NCI-H2107 (cell line): ENCODE data around the gene NAPB.
"Not testable (repeated sequence)": the region's sequence is repeated elsewhere in the genome, so short reads cannot be mapped to it uniquely, and the experiment has no call there.

ENCODE experiments used
- DNase-seq: peaks from one replicate; lab custom pipeline; 2025; lab: John Stamatoyannopoulos, UW

NAPB gene

GRCh38 chr20:23367770-23368169 lies 53.5 kb downstream of the NAPB start:
- DNase-seq, result no peak

- no peak for DNase-seq
These were observed 54.9 kb downstream of the NAPB start for GRCh38 chr20:23366384-23366783.

GRCh38 chr20:23365390-23366165 lies 55.7 kb downstream of the NAPB start:
- DNase-seq, result no peak

GRCh38 chr20:23363257-23363649 lies 58.0 kb downstream of the NAPB start:
- no peak for DNase-seq

- no peak for DNase-seq
These were observed 58.7 kb downstream of the NAPB start for GRCh38 chr20:23362392-23363256.

GRCh38 chr20:23361476-23362391 lies 59.6 kb downstream of the NAPB start, which contains the start of gene GZF1:
TSS of gene GZF1 (plus strand) at chr20:23362182. CDS start at chr20:23364384, 2,202 bp downstream.
- DNase-seq, result peak; percentile 87

GRCh38 chr20:23361119-23361475 lies 60.2 kb downstream of the NAPB start:
- DNase-seq, result no peak

GRCh38 chr20:23360531-23360930 lies 60.8 kb downstream of the NAPB start:
- no peak for DNase-seq

GRCh38 chr20:23358923-23359593 lies 62.2 kb downstream of the NAPB start:
- no peak for DNase-seq

- DNase-seq, result no peak
These were observed 62.8 kb downstream of the NAPB start for GRCh38 chr20:23358563-23358906.

GRCh38 chr20:23357767-23358562 lies 63.3 kb downstream of the NAPB start:
- DNase-seq, result peak; percentile 83

GRCh38 chr20:23356203-23356602 lies 65.1 kb downstream of the NAPB start:
- no peak for DNase-seq

GRCh38 chr20:23350904-23351838 lies 70.1 kb downstream of the NAPB start:
- DNase-seq, result no peak

- DNase-seq, result peak; percentile 86
These were observed 70.9 kb downstream of the NAPB start, which contains the start of gene NXT1 for GRCh38 chr20:23350196-23350903. TSS of gene NXT1 (plus strand) at chr20:23350791. CDS start at chr20:23354042, 3,251 bp downstream.

GRCh38 chr20:23349338-23350195 lies 71.7 kb downstream of the NAPB start:
- DNase-seq, result no peak

- DNase-seq, result not testable (repeated sequence)
These were observed 72.8 kb downstream of the NAPB start for GRCh38 chr20:23348510-23348909.

- no peak for DNase-seq
These were observed 73.5 kb downstream of the NAPB start for GRCh38 chr20:23347791-23348190.

GRCh38 chr20:23346002-23346401 lies 75.3 kb downstream of the NAPB start:
- DNase-seq, result no peak
